Activated naive CD4-positive, alpha-beta T cell treated with anti-CD3 and anti-CD28 coated beads, Interleukin-2, amount 10 ng/mL, durations not matched to agents 7 days and 5 days (primary cell): ENCODE results near the gene MED27.
A peak's percentile ranks its signal among the peaks of the same experiment; 100 is the strongest.

Source experiments
- CTCF ChIA-PET: fragments of 350-600 bp; sonication (Branson Sonifier 250); formaldehyde crosslinking; loops from one replicate; lab custom pipeline; 2021; ENCODE audit warnings: antibody characterized with exemption; lab: Charles Lee
- DNase-seq: peaks from one replicate; pipeline ENCODE4 v3.0.0-alpha.2; 2020
- H3K27ac Mint-ChIP-seq: one replicate; pipeline ENCODE4 v1.8.0; 2021; ENCODE audit warnings: mild to moderate bottlenecking, moderate library complexity, mixed read lengths
- H3K27me3 Mint-ChIP-seq: one replicate; pipeline ENCODE4 v1.8.0; 2021; ENCODE audit warnings: mild to moderate bottlenecking, mixed read lengths
- H3K36me3 Mint-ChIP-seq: one replicate; pipeline ENCODE4 v1.8.0; 2021; ENCODE audit warnings: mixed read lengths
- H3K4me1 Mint-ChIP-seq: one replicate; pipeline ENCODE4 v1.8.0; 2021; ENCODE audit warnings: mixed read lengths
- H3K4me3 Mint-ChIP-seq: one replicate; pipeline ENCODE4 v1.8.0; 2021; ENCODE audit warnings: mild to moderate bottlenecking, moderate library complexity, mixed read lengths
- H3K9me3 Mint-ChIP-seq: one replicate; pipeline ENCODE4 v1.8.0; 2021; ENCODE audit warnings: mixed read lengths

Gene MED27

DNA sequence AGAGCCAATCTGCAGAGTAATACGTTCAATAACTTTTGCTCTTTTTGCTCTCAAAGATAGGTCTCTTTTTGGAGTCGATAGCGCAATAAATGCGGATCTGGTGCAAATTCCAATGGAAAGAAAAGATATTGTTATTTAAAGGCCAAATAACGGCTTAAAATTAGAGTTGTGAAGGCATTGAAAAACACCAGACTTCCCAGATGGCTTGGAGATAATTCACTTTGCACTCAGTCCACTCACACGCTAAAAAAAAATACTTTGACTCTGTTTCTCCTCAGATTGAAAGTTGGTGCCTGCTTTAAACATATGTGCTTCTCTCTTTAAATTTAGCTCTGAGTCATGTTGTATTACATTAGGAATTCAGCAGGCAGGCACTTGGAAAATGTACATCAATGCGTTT, 19.5 kb upstream of the MED27 start:
- Mint-ChIP-seq H3K27ac (no peak overlapping the region), H3K36me3 (no peaks in the 10 kb centered on the region), H3K27me3 (peaks cover 18% of the 10 kb centered on the region), H3K4me1 (no peaks in the 10 kb centered on the region), H3K9me3 (no peaks in the 10 kb centered on the region), H3K4me3 (no peak overlapping the region)
- CTCF ChIA-PET: no interaction called here
- no peak for DNase-seq

DNA sequence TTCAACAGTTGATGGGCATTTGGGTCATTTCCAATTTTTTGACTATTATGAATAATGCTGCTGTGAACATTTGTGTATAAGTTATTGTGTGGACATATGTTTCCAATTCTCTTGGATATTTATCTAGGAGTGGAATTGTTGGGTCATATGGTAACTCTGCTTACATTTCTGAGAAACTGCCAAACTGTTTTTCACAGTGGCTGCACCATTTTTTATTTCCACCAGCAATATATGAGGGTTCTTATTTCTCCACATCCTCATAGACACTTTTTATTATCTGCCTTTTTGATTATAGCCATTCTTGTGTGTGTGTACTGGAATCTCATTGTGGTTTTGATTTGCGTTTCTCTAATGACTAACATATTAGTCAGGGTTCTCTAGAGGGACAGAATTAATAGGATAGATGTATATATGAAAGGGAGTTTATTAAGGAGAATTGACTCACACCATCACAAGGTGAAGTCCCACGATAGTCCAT, 14.7 kb upstream of the MED27 start:
- H3K36me3 Mint-ChIP-seq: no peaks in the 10 kb centered on the region
- DNase-seq: no peak
- peaks cover 22% of the 10 kb centered on the region for H3K27me3 Mint-ChIP-seq
- no peaks in the 10 kb centered on the region for H3K4me1 Mint-ChIP-seq
- H3K4me3 Mint-ChIP-seq: no peak overlapping the region
- no peak overlapping the region for H3K27ac Mint-ChIP-seq
- CTCF ChIA-PET: no interaction called here
- H3K9me3 Mint-ChIP-seq: no peaks in the 10 kb centered on the region

GRCh38 chr9:132090771-132091170, 11.1 kb upstream of the MED27 start:
- CTCF ChIA-PET: no interaction called here
- Mint-ChIP-seq H3K27ac (no peak overlapping the region), H3K4me1 (no peaks in the 10 kb centered on the region), H3K4me3 (no peak overlapping the region), H3K27me3 (peaks cover 19% of the 10 kb centered on the region), H3K9me3 (no peaks in the 10 kb centered on the region), H3K36me3 (no peaks in the 10 kb centered on the region)
- DNase-seq: no peak

- H3K4me1 Mint-ChIP-seq: no peaks in the 10 kb centered on the region
- no peak overlapping the region for H3K27ac Mint-ChIP-seq
- CTCF ChIA-PET: no interaction called here
- no peak overlapping the region for H3K4me3 Mint-ChIP-seq
- DNase-seq: no peak
- peaks cover 19% of the 10 kb centered on the region for H3K27me3 Mint-ChIP-seq
- no peaks in the 10 kb centered on the region for H3K9me3 Mint-ChIP-seq
- no peaks in the 10 kb centered on the region for H3K36me3 Mint-ChIP-seq
Observed at GRCh38 chr9:132087438-132088030, 7.9 kb upstream of the MED27 start.

DNA sequence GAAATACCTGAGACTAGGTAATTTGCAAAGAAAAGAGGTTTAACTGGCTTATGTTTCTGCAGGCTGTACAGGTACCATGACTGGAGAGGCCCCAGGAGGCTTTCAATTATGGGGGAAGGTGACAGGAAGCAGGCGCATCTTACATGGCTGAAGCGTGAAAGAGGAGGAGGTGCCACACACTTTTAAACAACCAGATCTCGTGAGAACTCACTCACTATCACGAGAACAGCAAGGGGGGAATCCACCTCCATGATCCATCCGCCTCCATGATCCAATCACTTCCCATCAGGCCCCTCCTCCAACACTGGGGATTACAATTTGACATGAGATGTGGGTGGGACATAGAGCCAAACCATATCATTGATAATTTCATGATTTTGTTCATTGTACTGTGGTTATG, 2.5 kb upstream of the MED27 start:
- Mint-ChIP-seq H3K27ac (no peak overlapping the region), H3K4me1 (peaks cover 26% of the 10 kb centered on the region), H3K9me3 (no peaks in the 10 kb centered on the region), H3K4me3 (no peak overlapping the region), H3K27me3 (peaks cover 10% of the 10 kb centered on the region), H3K36me3 (peaks cover 6% of the 10 kb centered on the region)
- CTCF ChIA-PET: no interaction called here
- DNase-seq: no peak

DNA sequence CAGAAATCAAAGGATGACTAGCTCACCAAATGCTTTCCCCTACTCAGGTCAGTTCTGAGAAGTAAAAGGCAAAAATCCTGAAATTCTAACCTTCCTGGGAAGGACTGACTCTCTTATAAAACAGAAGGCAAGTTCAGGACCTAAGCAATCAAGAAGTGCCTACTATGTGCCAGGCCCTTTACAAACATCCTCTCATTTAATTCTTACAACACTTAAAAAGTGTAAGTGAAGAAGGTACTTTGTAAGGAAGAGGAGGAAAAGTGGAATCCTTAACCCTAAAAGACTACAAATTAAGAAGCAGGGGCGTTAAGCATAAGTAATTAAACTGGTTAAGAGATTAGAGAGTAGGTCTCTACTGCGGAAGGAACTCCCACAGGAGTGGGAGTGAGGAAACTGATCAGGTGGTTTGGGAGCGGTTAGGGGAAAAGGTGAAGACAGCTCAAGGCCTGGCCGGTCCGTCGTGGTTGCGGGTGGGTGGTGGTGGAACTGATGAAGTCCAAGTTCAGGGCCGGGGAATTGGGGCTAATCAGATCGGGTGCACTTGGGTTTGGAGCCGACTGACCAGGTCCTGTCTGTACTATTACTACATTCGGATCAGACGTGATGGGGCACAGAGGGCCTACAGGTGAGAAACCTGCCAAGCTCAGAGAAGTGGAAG, 839 bp downstream of the MED27 start:
- DNase-seq: no peak
- peaks cover 4% of the 10 kb centered on the region for H3K27me3 Mint-ChIP-seq
- H3K27ac Mint-ChIP-seq: peak overlapping the region; percentile 76
- CTCF ChIA-PET: interaction anchor here (1.3 kb wide), 1 partner anchor 158 kb away, joined by 3 read pairs; no protein-coding TSS in a partner anchor
- H3K4me3 Mint-ChIP-seq: peak overlapping the region; percentile 86
- peaks cover 29% of the 10 kb centered on the region for H3K4me1 Mint-ChIP-seq
- no peaks in the 10 kb centered on the region for H3K9me3 Mint-ChIP-seq
- peaks cover 18% of the 10 kb centered on the region for H3K36me3 Mint-ChIP-seq

GRCh38 chr9:132077881-132078698, 1.6 kb downstream of the MED27 start:
- H3K9me3 Mint-ChIP-seq: no peaks in the 10 kb centered on the region
- peak overlapping the region; percentile 86 for H3K4me3 Mint-ChIP-seq
- peaks cover 4% of the 10 kb centered on the region for H3K27me3 Mint-ChIP-seq
- peaks cover 29% of the 10 kb centered on the region for H3K4me1 Mint-ChIP-seq
- DNase-seq: peak; percentile 46
- peaks cover 18% of the 10 kb centered on the region for H3K36me3 Mint-ChIP-seq
- CTCF ChIA-PET: interaction anchor here (1.3 kb wide), 1 partner anchor 159 kb away, joined by 3 read pairs; no protein-coding TSS in a partner anchor
- no peak overlapping the region for H3K27ac Mint-ChIP-seq

- Mint-ChIP-seq H3K36me3 (peaks cover 18% of the 10 kb centered on the region), H3K4me3 (no peak overlapping the region), H3K27me3 (peaks cover 4% of the 10 kb centered on the region), H3K27ac (no peak overlapping the region), H3K4me1 (peaks cover 29% of the 10 kb centered on the region), H3K9me3 (no peaks in the 10 kb centered on the region)
- DNase-seq: no peak
- CTCF ChIA-PET: no interaction called here
Observed at GRCh38 chr9:132075853-132076252, 3.8 kb downstream of the MED27 start.

DNA sequence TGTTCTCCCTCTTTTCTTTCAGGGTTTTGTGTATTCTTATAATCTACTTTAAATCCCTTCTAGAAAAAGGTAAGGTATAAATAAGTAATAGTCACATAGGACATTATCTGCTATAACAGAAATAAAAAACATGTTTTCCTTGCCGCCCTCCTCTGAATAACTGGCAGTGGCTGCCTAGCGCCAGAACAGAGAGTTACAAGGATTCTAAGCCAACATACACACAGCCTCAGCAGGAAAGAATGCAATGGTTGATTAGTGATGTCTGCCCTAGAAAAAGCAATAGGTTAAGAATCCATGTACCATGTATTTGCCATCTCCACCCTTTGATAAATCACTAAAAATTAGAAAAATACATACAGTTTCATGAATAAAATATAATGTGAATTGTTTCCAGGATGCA, 4.9 kb downstream of the MED27 start:
- Mint-ChIP-seq H3K4me3 (no peak overlapping the region), H3K4me1 (peaks cover 24% of the 10 kb centered on the region)
- no peak for DNase-seq

DNA sequence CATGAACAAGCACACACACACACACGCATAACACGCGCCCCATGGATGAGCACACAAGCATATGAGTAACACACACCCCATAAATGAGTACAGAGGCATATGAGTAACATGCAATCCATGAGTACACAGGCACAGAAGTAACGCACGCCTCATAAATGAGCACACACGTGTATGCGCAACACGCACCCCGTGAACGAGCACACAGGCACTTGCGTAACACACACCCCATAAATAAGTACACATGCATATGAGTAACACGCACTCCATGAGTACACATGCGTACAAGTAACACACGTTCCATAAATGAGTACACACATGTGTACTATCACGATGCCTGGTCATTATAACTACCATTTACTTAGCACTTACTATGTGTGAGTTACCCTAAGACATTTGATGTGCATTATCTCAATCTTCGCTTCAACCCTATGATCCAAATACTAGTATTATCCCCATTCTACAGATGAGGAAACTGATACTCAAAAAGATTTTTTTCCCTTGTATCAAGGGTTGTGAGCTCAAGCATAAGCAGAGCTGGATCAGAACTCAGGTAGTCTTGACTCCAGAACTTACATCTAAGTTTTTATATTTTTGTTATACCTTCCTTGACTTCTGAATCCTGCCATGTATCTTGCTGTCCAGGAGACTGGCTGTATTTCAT, 7.7 kb downstream of the MED27 start:
- no peak overlapping the region for H3K27ac Mint-ChIP-seq
- no peaks in the 10 kb centered on the region for H3K9me3 Mint-ChIP-seq
- peaks cover 10% of the 10 kb centered on the region for H3K4me1 Mint-ChIP-seq
- DNase-seq: no peak
- CTCF ChIA-PET: no interaction called here
- no peak overlapping the region for H3K4me3 Mint-ChIP-seq
- peaks cover 19% of the 10 kb centered on the region for H3K36me3 Mint-ChIP-seq
- no peaks in the 10 kb centered on the region for H3K27me3 Mint-ChIP-seq

More for the DNA sequence above, 4.9 kb downstream of the MED27 start:
- H3K27me3 Mint-ChIP-seq: peaks cover 2% of the 10 kb centered on the region
- no peak overlapping the region for H3K27ac Mint-ChIP-seq
- peaks cover 18% of the 10 kb centered on the region for H3K36me3 Mint-ChIP-seq
- no peaks in the 10 kb centered on the region for H3K9me3 Mint-ChIP-seq
- CTCF ChIA-PET: no interaction called here

DNA sequence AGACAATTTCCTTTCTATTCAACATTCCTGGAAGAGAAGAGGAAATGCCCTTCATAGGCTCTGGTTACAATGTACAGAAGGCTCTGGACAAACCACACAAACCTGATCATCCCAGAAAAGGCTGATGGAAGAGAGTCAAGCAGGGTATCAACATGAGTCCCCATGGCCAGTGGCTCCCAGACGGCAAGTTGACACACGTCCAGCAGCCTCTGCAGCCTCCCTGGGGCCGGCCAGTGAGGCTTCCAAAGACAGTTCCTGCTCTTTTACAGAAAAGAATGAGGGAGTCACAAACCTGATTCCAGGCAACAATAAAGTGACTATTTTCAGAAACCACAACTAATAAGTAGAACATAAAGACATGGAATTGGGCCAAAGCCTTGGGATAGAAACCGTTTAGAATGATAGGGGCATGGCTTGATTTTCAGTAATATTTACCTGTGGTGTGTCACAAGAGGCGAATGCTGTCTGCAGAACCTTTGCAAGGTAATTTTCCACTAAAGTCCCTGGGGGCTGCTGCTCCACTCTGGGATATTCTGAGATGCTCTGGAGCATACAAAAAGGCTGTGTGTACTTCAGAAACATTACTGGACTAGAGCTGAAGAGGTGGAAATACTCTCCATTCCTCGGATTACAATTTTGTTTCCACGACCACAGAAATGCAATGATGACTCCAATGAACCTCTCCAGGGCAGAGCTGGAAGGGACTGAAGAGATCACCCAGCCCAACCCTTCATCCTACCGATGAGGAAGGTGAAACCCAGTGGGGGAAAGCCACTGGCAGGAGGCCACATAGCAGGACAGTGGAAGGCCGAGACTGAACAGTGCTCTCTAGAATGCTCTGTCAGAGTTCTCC, 10.4 kb downstream of the MED27 start:
- H3K27ac Mint-ChIP-seq: no peak overlapping the region
- peaks cover 9% of the 10 kb centered on the region for H3K36me3 Mint-ChIP-seq
- CTCF ChIA-PET: no interaction called here
- peaks cover 7% of the 10 kb centered on the region for H3K4me1 Mint-ChIP-seq
- no peak for DNase-seq
- no peak overlapping the region for H3K4me3 Mint-ChIP-seq
- H3K27me3 Mint-ChIP-seq: no peaks in the 10 kb centered on the region
- no peaks in the 10 kb centered on the region for H3K9me3 Mint-ChIP-seq

DNA sequence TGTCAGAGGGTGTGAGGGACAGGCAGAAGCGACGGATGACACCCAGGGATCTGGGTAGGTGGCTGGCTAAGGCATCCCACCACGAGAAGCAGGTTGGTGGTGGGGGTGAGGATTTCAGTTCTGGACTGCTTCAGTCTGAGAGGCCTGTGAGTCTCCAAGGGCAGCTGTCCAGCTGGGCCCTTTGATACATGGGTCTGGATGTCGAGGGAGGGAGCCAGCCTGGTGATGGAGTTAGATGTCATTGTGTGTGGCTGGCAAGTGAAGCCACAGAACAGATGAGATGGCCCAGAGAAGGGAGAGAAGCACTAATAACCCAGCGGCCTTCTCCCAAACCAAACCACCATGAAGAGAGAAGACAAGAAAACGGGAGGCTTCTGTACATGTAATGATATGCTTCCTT, 11.1 kb downstream of the MED27 start:
- CTCF ChIA-PET: no interaction called here
- no peak overlapping the region for H3K4me3 Mint-ChIP-seq
- H3K27ac Mint-ChIP-seq: no peak overlapping the region
- peaks cover 7% of the 10 kb centered on the region for H3K4me1 Mint-ChIP-seq
- no peaks in the 10 kb centered on the region for H3K27me3 Mint-ChIP-seq
- DNase-seq: no peak
- H3K36me3 Mint-ChIP-seq: peaks cover 9% of the 10 kb centered on the region
- H3K9me3 Mint-ChIP-seq: no peaks in the 10 kb centered on the region

GRCh38 chr9:132066511-132066910, 13.2 kb downstream of the MED27 start:
- Mint-ChIP-seq H3K27me3 (no peaks in the 10 kb centered on the region), H3K27ac (no peak overlapping the region), H3K36me3 (peaks cover 9% of the 10 kb centered on the region), H3K4me3 (no peak overlapping the region), H3K9me3 (no peaks in the 10 kb centered on the region), H3K4me1 (peaks cover 7% of the 10 kb centered on the region)
- CTCF ChIA-PET: no interaction called here
- no peak for DNase-seq
